HepG2 (cell line): ENCODE data around the gene OSBP. TPM values are rescaled to one million over a fixed set of nuclear protein-coding genes. Genes with fewer than 3 reads are reported as not detected.

Source experiments
- ASH2L ChIP-seq: fragments of 300-600, 200-600 bp; sonication (generic); IDR thresholded peaks from 2 replicates; pipeline ENCODE4 v1.7.0; 2017; ENCODE audit warnings: low read depth, mild to moderate bottlenecking, moderate library complexity, mixed read lengths, low read length; ENCODE audit not compliant: insufficient read length
- ATF4 ChIP-seq, 2 experiments: fragments of 450-650 bp in 1 of 2; sonication (generic) in 1 of 2; formaldehyde crosslinking; IDR thresholded peaks; 2 replicates each; pipeline versions ENCODE4 v1.5.0 to v1.8.0; 2020 to 2022; ENCODE audit warnings: mild to moderate bottlenecking in 1 of 2, missing genetic modification reagents in 1 of 2
- CCDC6 ChIP-seq: sonication (generic); formaldehyde crosslinking; IDR thresholded peaks from 2 replicates; pipeline ENCODE4 v1.8.1; 2022; ENCODE audit warnings: mild to moderate bottlenecking, missing genetic modification reagents, moderate library complexity
- DMAP1 ChIP-seq: IDR thresholded peaks from 2 replicates; pipeline ENCODE4 v1.6.1; 2016
- HOXA3 ChIP-seq: sonication (generic); formaldehyde crosslinking; IDR thresholded peaks from 2 replicates; pipeline ENCODE4 v1.5.0; 2020; ENCODE audit warnings: missing genetic modification reagents
- IRF9 ChIP-seq: sonication (generic); formaldehyde crosslinking; IDR thresholded peaks from 2 replicates; pipeline ENCODE4 v1.8.0; 2022; ENCODE audit warnings: missing genetic modification reagents, mild to moderate bottlenecking, borderline replicate concordance
- KLF12 ChIP-seq: sonication (generic); formaldehyde crosslinking; IDR thresholded peaks from 2 replicates; pipeline ENCODE4 v1.4.0; 2020; ENCODE audit warnings: missing genetic modification reagents, borderline replicate concordance
- MIER2 ChIP-seq: IDR thresholded peaks from 2 replicates; pipeline ENCODE4 v1.6.1; 2016; ENCODE audit warnings: missing biosample characterization, missing genetic modification reagents
- MXD3 ChIP-seq: IDR thresholded peaks from 2 replicates; pipeline ENCODE4 v1.6.1; 2016; ENCODE audit warnings: mild to moderate bottlenecking, missing biosample characterization, missing genetic modification reagents
- MXD4 ChIP-seq: IDR thresholded peaks from 2 replicates; pipeline ENCODE4 v1.6.1; 2016; ENCODE audit warnings: mild to moderate bottlenecking, missing biosample characterization, missing genetic modification reagents
- MXI1 ChIP-seq: IDR thresholded peaks from 3 replicates; pipeline ENCODE4 v1.6.1; 2012; ENCODE audit warnings: low read depth, low read length, inconsistent platforms, borderline replicate concordance
- NAIF1 ChIP-seq: sonication (generic); formaldehyde crosslinking; IDR thresholded peaks from 2 replicates; pipeline ENCODE4 v1.5.0; 2020; ENCODE audit warnings: mild to moderate bottlenecking, missing genetic modification reagents, borderline replicate concordance
- SAP130 ChIP-seq: IDR thresholded peaks from 2 replicates; pipeline ENCODE4 v1.6.1; 2016; ENCODE audit warnings: low read depth
- SIN3A ChIP-seq: IDR thresholded peaks from 2 replicates; pipeline ENCODE4 v1.6.1; 2011; ENCODE audit warnings: low read depth, mild to moderate bottlenecking, control low read depth, low read length, borderline replicate concordance
- SRY ChIP-seq: sonication (generic); formaldehyde crosslinking; IDR thresholded peaks from 2 replicates; pipeline ENCODE4 v1.8.0; 2022; ENCODE audit warnings: mild to moderate bottlenecking, missing genetic modification reagents
- ZBTB14 ChIP-seq: sonication (generic); formaldehyde crosslinking; IDR thresholded peaks from 2 replicates; pipeline ENCODE4 v1.4.0; 2020; ENCODE audit warnings: missing genetic modification reagents
- ZMYM2 ChIP-seq: sonication (generic); formaldehyde crosslinking; IDR thresholded peaks from 2 replicates; pipeline ENCODE4 v1.8.0; 2022; ENCODE audit warnings: mild to moderate bottlenecking, missing genetic modification reagents
- ZNF335 ChIP-seq: sonication (generic); formaldehyde crosslinking; IDR thresholded peaks from 2 replicates; pipeline ENCODE4 v1.4.0; 2020; ENCODE audit warnings: missing genetic modification reagents
- ZNF687 ChIP-seq: sonication (generic); formaldehyde crosslinking; IDR thresholded peaks from 2 replicates; pipeline ENCODE4 v1.5.1; 2020; ENCODE audit warnings: mild to moderate bottlenecking, missing genetic modification reagents, moderate library complexity
- ZNF781 ChIP-seq: sonication (generic); formaldehyde crosslinking; IDR thresholded peaks from 2 replicates; pipeline ENCODE4 v1.5.1; 2020; ENCODE audit warnings: borderline replicate concordance, mild to moderate bottlenecking, missing genetic modification reagents; ENCODE audit errors: not compliant biosample characterization
- ZNF883 ChIP-seq: sonication (generic); formaldehyde crosslinking; IDR thresholded peaks from 2 replicates; pipeline ENCODE4 v1.5.1; 2020; ENCODE audit warnings: mild to moderate bottlenecking, missing genetic modification reagents; ENCODE audit errors: not compliant biosample characterization
- polyA plus RNA-seq, 8 experiments: library from polyadenylated mRNA; depleted of rRNA in 3 of 8; stranded (reverse) in 7 of 8; unstranded in 1 of 8; fragments of >200 nt; fragmentation: Illumina TruSeq in 4 of 8; extraction: Trizol in 4 of 8; gene quantifications; 2 replicates each; pipeline versions ENCODE4 v1.2.1 to v1.2.3, GENCODE V29; 2011 to 2016; ENCODE audit warnings: low read depth in 4 of 8, missing spikeins in 1 of 8, mixed read lengths in 1 of 8; ENCODE audit not compliant: insufficient read depth in 1 of 8
- total RNA-seq, 5 experiments: library from RNA; depleted of rRNA; stranded (reverse); fragments of >200 nt; fragmentation: Illumina TruSeq; extraction: Trizol; gene quantifications; 2 replicates each; pipeline ENCODE4 v1.2.3, GENCODE V29; 2016; ENCODE audit warnings: low read depth in 1 of 5

OSBP gene
- total and polyA plus RNA-seq, 2 of the 13 experiments (the other 11 are each of a cell fraction or from before 2014, with no cell fraction given), result 12.1 to 13.5 TPM

- TF ChIP-seq IRF9 (CRISPR knock-in tag), result no peak
- 0 out of 2 replicates have a peak, but pooled peaks have one; percentile 11 for TF ChIP-seq MIER2
- TF ChIP-seq MXD4, result peak; percentile 97
- peak; percentile 84 for TF ChIP-seq ZMYM2 (CRISPR knock-in tag)
- peak; percentile 85 for TF ChIP-seq ASH2L
- peak; percentile 56; the same call in 1 of the 2 replicates for TF ChIP-seq DMAP1
- TF ChIP-seq SIN3A, result peak; percentile 95; the same call in 1 of the 2 replicates
- TF ChIP-seq HOXA3 (CRISPR knock-in tag), result 0 out of 2 replicates have a peak, but pooled peaks have one; percentile 31
- peak; percentile 11 for TF ChIP-seq ZNF781
- TF ChIP-seq ZNF883 (CRISPR knock-in tag), result no peak
- TF ChIP-seq ATF4 (CRISPR knock-in tag; IDR thresholded peaks at IDR 0.05), result 0 out of 4 replicates have a peak, but pooled peaks of 1 of the 2 experiments have one; percentile 33
- TF ChIP-seq MXI1, result peak; percentile 93; the same call in 2 of the 3 replicates
- TF ChIP-seq CCDC6 (CRISPR knock-in tag), result no peak
- peak; percentile 31; the same call in 1 of the 2 replicates for TF ChIP-seq KLF12 (CRISPR knock-in tag)
- peak; percentile 49 for TF ChIP-seq ZNF687
- TF ChIP-seq SRY, result peak; percentile 33
- peak; percentile 94 for TF ChIP-seq SAP130 (CRISPR knock-in tag)
- TF ChIP-seq NAIF1 (CRISPR knock-in tag), result peak; percentile 51; the same call in 1 of the 2 replicates
- peak; percentile 52; the same call in 1 of the 2 replicates for TF ChIP-seq ZNF335 (CRISPR knock-in tag)
- peak; percentile 59 for TF ChIP-seq ZBTB14 (CRISPR knock-in tag)
- peak; percentile 68; the same call in 1 of the 2 replicates for TF ChIP-seq MXD3 (CRISPR knock-in tag)
These were observed 54.7 kb downstream of the OSBP start (continued) for GRCh38 chr11:59560702-59561473.
